Measurements from ENCODE around the gene TMTC1. TPM values are rescaled to one million over a fixed set of nuclear protein-coding genes. Genes with fewer than 3 reads are reported as not detected.

Gene TMTC1
- total and polyA plus RNA-seq, 2 donors (not counting 1 experiment from before 2014, with no cell fraction given) = not detected

DNA sequence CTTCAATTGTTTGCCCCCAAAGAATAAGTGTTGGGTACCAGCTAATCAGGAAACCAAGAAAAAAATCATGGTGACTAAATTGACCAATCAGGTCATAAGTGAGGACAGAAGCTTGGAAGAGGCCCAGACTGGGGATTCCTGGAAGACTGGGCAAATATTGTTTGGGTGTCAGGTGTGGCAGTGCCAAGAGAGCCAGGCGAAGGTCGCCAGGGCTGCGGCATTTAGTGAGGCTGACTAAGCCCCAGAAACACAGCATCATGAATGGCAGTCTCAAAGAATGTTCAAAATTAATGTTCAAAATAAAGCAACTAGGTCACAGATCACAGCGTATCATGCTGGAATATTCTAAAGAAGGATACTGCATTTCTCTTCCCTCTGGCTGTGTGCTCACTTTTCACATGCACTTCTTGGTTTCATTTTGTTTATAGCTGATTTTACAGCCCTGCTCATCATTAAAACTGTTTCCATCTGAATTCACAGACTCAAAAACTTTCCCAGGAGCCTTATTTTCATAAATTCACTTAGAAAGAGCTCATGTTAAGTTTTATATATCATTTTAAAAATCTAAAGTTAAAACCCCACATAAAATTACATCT, 201.0 kb downstream of the TMTC1 start:
- no CpG with 5 or more reads among the region's 4 CpGs for WGBS (ENCODE audit: insufficient coverage)
- no peaks in the 10 kb centered on the region for H3K27me3 ChIP-seq (replicated peaks in 1 of 4; ENCODE audit: control extremely low read depth in 1 of 4, control insufficient read depth in 3 of 4, insufficient read depth in 4 of 4, low read length in 3 of 4)
- no peak overlapping the region for H3K4me3 ChIP-seq (ENCODE audit: control extremely low read depth in 1 of 5, extremely low read depth in 1 of 5, insufficient read depth in 1 of 5, low read depth in 2 of 5, low read length in 4 of 5)
- no peak overlapping the region for H3K4me3 Mint-ChIP-seq
- intact Hi-C loops (cut with micrococcal nuclease) = no loop called here
- no peaks in the 10 kb centered on the region for H3K9me3 Mint-ChIP-seq (ENCODE audit: insufficient read depth)
- H3K27ac ChIP-seq (ENCODE audit: low read length in 2 of 2) = no peak overlapping the region
- POLR2A ChIA-PET = no interaction called here
- no peak overlapping the region for H3K4me2 ChIP-seq (replicated peaks; ENCODE audit: low read depth, low read length, poor library complexity, severe bottlenecking)
- no peak overlapping the region for H3K27ac Mint-ChIP-seq
- ATAC-seq (ENCODE audit: low read depth) (no peak), DNase-seq (no peak)
- no peaks in the 10 kb centered on the region for H3K4me1 Mint-ChIP-seq
- no peaks in the 10 kb centered on the region for H3K27me3 Mint-ChIP-seq
- TF ChIP-seq, protein P1, sequence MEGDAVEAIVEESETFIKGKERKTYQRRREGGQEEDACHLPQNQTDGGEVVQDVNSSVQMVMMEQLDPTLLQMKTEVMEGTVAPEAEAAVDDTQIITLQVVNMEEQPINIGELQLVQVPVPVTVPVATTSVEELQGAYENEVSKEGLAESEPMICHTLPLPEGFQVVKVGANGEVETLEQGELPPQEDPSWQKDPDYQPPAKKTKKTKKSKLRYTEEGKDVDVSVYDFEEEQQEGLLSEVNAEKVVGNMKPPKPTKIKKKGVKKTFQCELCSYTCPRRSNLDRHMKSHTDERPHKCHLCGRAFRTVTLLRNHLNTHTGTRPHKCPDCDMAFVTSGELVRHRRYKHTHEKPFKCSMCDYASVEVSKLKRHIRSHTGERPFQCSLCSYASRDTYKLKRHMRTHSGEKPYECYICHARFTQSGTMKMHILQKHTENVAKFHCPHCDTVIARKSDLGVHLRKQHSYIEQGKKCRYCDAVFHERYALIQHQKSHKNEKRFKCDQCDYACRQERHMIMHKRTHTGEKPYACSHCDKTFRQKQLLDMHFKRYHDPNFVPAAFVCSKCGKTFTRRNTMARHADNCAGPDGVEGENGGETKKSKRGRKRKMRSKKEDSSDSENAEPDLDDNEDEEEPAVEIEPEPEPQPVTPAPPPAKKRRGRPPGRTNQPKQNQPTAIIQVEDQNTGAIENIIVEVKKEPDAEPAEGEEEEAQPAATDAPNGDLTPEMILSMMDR (IDR thresholded peaks at IDR 0.05) = no peak
- no peak for TF ChIP-seq EZH2 (IDR thresholded peaks at IDR 0.05; ENCODE audit: borderline replicate concordance, insufficient read depth, low read depth, low read length, poor library complexity, severe bottlenecking)
- CTCF ChIA-PET = no interaction called here
- H3K4me1 ChIP-seq (ENCODE audit: control insufficient read depth in 2 of 2, insufficient read depth in 2 of 2, low read length in 2 of 2) = no peaks in the 10 kb centered on the region
- no peaks in the 10 kb centered on the region for H4K20me1 ChIP-seq (ENCODE audit: control insufficient read depth, insufficient read depth, low read length, poor library complexity, severe bottlenecking)
- H3K9me3 ChIP-seq (ENCODE audit: control extremely low read depth in 1 of 3, control insufficient read depth in 2 of 3, insufficient read depth in 1 of 3, low read length in 2 of 3) = no peaks in the 10 kb centered on the region
- H3K36me3 ChIP-seq (replicated peaks in 1 of 2; ENCODE audit: control extremely low read depth in 1 of 2, control insufficient read depth in 1 of 2, extremely low read depth in 1 of 2, insufficient read depth in 2 of 2, low read length in 1 of 2) = no peaks in the 10 kb centered on the region
- H3K9ac ChIP-seq (ENCODE audit: low read length) = no peak overlapping the region
- H2AFZ ChIP-seq (ENCODE audit: insufficient read depth, low read depth, low read length, poor library complexity, severe bottlenecking) = no peak overlapping the region
- H3K79me2 ChIP-seq (ENCODE audit: control insufficient read depth, insufficient read depth, low read length) = no peaks in the 10 kb centered on the region

DNA sequence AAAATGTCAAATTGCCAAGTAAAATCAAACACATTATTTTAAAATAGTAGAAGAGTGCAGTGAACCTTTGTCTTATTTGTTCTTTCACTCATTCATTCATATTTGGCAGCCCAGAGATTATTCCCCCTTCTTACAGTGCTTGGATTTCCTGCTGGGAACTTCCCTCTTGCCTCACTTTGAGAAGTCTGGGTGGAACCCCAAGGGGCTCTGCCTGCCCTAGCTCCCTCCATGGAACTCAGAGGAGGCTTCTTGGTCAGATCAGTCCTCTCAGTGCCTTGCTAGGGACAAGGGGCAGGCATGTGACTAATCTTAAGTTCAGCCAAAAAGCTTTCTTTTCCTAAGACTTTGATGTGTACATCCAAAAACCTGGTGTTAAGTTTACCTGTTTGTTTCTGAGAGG, 201.6 kb downstream of the TMTC1 start:
- Histone ChIP-seq H3K36me3 (replicated peaks in 1 of 2; ENCODE audit: control extremely low read depth in 1 of 2, control insufficient read depth in 1 of 2, extremely low read depth in 1 of 2, insufficient read depth in 2 of 2, low read length in 1 of 2) (no peaks in the 10 kb centered on the region), H3K27me3 (replicated peaks in 1 of 4; ENCODE audit: control extremely low read depth in 1 of 4, control insufficient read depth in 3 of 4, insufficient read depth in 4 of 4, low read length in 3 of 4) (no peaks in the 10 kb centered on the region), H3K4me3 (ENCODE audit: control extremely low read depth in 1 of 5, extremely low read depth in 1 of 5, insufficient read depth in 1 of 5, low read depth in 2 of 5, low read length in 4 of 5) (no peak overlapping the region), H3K4me1 (ENCODE audit: control insufficient read depth in 2 of 2, insufficient read depth in 2 of 2, low read length in 2 of 2) (no peaks in the 10 kb centered on the region), H3K9ac (ENCODE audit: low read length) (no peak overlapping the region), H3K27ac (ENCODE audit: low read length in 2 of 2) (no peak overlapping the region), H3K79me2 (ENCODE audit: control insufficient read depth, insufficient read depth, low read length) (no peaks in the 10 kb centered on the region), H2AFZ (ENCODE audit: insufficient read depth, low read depth, low read length, poor library complexity, severe bottlenecking) (no peak overlapping the region), H3K4me2 (replicated peaks; ENCODE audit: low read depth, low read length, poor library complexity, severe bottlenecking) (no peak overlapping the region), H3K9me3 (ENCODE audit: control extremely low read depth in 1 of 3, control insufficient read depth in 2 of 3, insufficient read depth in 1 of 3, low read length in 2 of 3) (no peaks in the 10 kb centered on the region), H4K20me1 (ENCODE audit: control insufficient read depth, insufficient read depth, low read length, poor library complexity, severe bottlenecking) (no peaks in the 10 kb centered on the region)
- no peaks in the 10 kb centered on the region for H3K4me1 Mint-ChIP-seq
- no peaks in the 10 kb centered on the region for H3K27me3 Mint-ChIP-seq
- no peak for TF ChIP-seq EZH2 (IDR thresholded peaks at IDR 0.05; ENCODE audit: borderline replicate concordance, insufficient read depth, low read depth, low read length, poor library complexity, severe bottlenecking)
- TF ChIP-seq, protein P1 (IDR thresholded peaks at IDR 0.05) = no peak
- intact Hi-C loops (cut with micrococcal nuclease) = no loop called here
- DNase-seq (no peak), ATAC-seq (ENCODE audit: low read depth) (no peak)
- H3K27ac Mint-ChIP-seq = no peak overlapping the region
- CTCF ChIA-PET = no interaction called here
- POLR2A ChIA-PET = no interaction called here
- no peak overlapping the region for H3K4me3 Mint-ChIP-seq
- H3K9me3 Mint-ChIP-seq (ENCODE audit: insufficient read depth) = no peaks in the 10 kb centered on the region

All from B cell (primary cell).